Measurements from ENCODE around the gene KIAA1614.

- TF ChIP-seq POLR2A (IDR thresholded peaks at IDR 0.05; ENCODE audit: low read depth, low read length) (no peak), TAF1 (IDR thresholded peaks at IDR 0.05; ENCODE audit: borderline replicate concordance, low read depth, low read length) (no peak), POLR2AphosphoS5 (IDR thresholded peaks at IDR 0.05; ENCODE audit: low read depth, low read length) (no peak)
Measured at GRCh38 chr1:180921386-180921785, 8.7 kb downstream of the KIAA1614 start.

All from GM12892 (cell line).